ENCODE measurements around the gene SPTBN1. TPM values are rescaled to one million over a fixed set of nuclear protein-coding genes. Genes with fewer than 3 reads are reported as not detected.

SPTBN1 gene
- total and polyA plus RNA-seq, 2 of the 4 experiments (the other 2 are of a cell fraction) = 49.1 to 241 TPM

- peaks cover 37% of the 10 kb centered on the region for H3K36me3 ChIP-seq (ENCODE audit: control insufficient read depth, insufficient read depth, low read length)
- dilution Hi-C loops (cut with HindIII; ENCODE audit: low sequenced_read_pairs, unreplicated experiment) (no loop called here), in situ Hi-C loops (cut with MboI; ENCODE audit: low sequenced_read_pairs) (no loop called here), intact Hi-C loops (cut with micrococcal nuclease) (loop anchor here (5.0 kb wide), 1 partner anchor 178 kb away; the partner anchor contains the start of gene SPTBN1)
- H3K4ac ChIP-seq (ENCODE audit: low read depth, low read length) = peak overlapping the region; percentile 70
- peak overlapping the region; percentile 24; the same call in 1 of the 2 replicates for H3K9ac ChIP-seq (ENCODE audit: low read depth, low read length)
- ATAC-seq (ENCODE audit: low read depth) = peak; percentile 54
- peak overlapping the region; percentile 60 for H2AFZ ChIP-seq (replicated peaks; ENCODE audit: low read length, poor library complexity)
- peak overlapping the region; percentile 36; the same call in 1 of the 3 replicates for H2BK15ac ChIP-seq (ENCODE audit: low read depth, low read length)
- peak overlapping the region; percentile 57 for H4K91ac ChIP-seq (ENCODE audit: insufficient read depth, low read depth, low read length)
- DNase-seq = peak; percentile 84
- H2AK5ac ChIP-seq (ENCODE audit: low read depth, low read length) = peak overlapping the region; percentile 85
- H2BK120ac ChIP-seq (ENCODE audit: low read depth, low read length) = peak overlapping the region; percentile 28
- H3K9me3 ChIP-seq (ENCODE audit: control insufficient read depth, insufficient read depth, low read length) = no peaks in the 10 kb centered on the region
- H3K56ac ChIP-seq (ENCODE audit: extremely low read depth, insufficient read depth, low read length) = peak overlapping the region; percentile 18; the same call in 1 of the 2 replicates
- no peaks in the 10 kb centered on the region for H3K27me3 ChIP-seq (ENCODE audit: control insufficient read depth, insufficient read depth, low read length)
- peaks cover 38% of the 10 kb centered on the region for H3K9me1 ChIP-seq (ENCODE audit: insufficient read depth, low read length)
- WGBS, 2 experiments (ENCODE audit: extremely low coverage in 2 of 2, insufficient read length in 1 of 2) = 58% methylated on average over 8 of the region's 16 CpGs; no CpG with 5 or more reads in 1 of the 2 experiments
- H3K79me1 ChIP-seq (ENCODE audit: low read depth in 1 of 2, low read length in 2 of 2) = peaks cover 35 to 81% of the 10 kb centered on the region in 2 experiments; a peak in 3 of 4 replicates
- H3K18ac ChIP-seq (ENCODE audit: low read depth, low read length) = peak overlapping the region; percentile 54; the same call in 1 of the 2 replicates
- POLR2A ChIA-PET (ENCODE audit: unreplicated experiment) = interaction anchor here (1.0 kb wide), 1 partner anchor 75 kb away, joined by 5 read pairs; no protein-coding TSS in a partner anchor
- peak overlapping the region; percentile 30; the same call in 1 of the 2 replicates for H4K5ac ChIP-seq (ENCODE audit: low read depth, low read length)
- H3K27ac ChIP-seq (ENCODE audit: insufficient read depth, low read length) = peak overlapping the region; percentile 41
- peak overlapping the region; percentile 93 for H3K4me2 ChIP-seq (ENCODE audit: low read depth, low read length)
- peak overlapping the region; percentile 68 for H3K23ac ChIP-seq (ENCODE audit: low read depth, low read length)
- CTCF ChIA-PET = no interaction called here
- H2BK20ac ChIP-seq (ENCODE audit: low read depth, low read length) = peak overlapping the region; percentile 22
- peak overlapping the region; percentile 40 for H2BK5ac ChIP-seq (ENCODE audit: low read depth, low read length, poor library complexity, severe bottlenecking)
- H2AK9ac ChIP-seq (replicated peaks; ENCODE audit: low read depth, low read length, poor library complexity) = peak overlapping the region; percentile 7
- H3K4me3 ChIP-seq (ENCODE audit: insufficient read depth, low read depth, low read length) = peak overlapping the region; percentile 0; the same call in 1 of the 2 replicates
- H3K14ac ChIP-seq (replicated peaks; ENCODE audit: low read depth, low read length) = peak overlapping the region; percentile 56
- peaks cover 21% of the 10 kb centered on the region for H3K4me1 ChIP-seq (ENCODE audit: control insufficient read depth, insufficient read depth, low read length)
- H4K20me1 ChIP-seq (ENCODE audit: insufficient read depth, low read length) = no peaks in the 10 kb centered on the region
- peak overlapping the region; percentile 14 to 21 for H4K8ac ChIP-seq (ENCODE audit: low read depth in 2 of 2, low read length in 2 of 2)
- BruUV-seq (replicated peaks) = no TSS peak
- TF ChIP-seq FOS (IDR thresholded peaks at IDR 0.05; ENCODE audit: low read depth, low read length) = no peak
- no peak for TF ChIP-seq ELK1 (IDR thresholded peaks at IDR 0.05; ENCODE audit: borderline replicate concordance, low read depth, low read length)
- no peak for TF ChIP-seq CHD1 (IDR thresholded peaks at IDR 0.05; ENCODE audit: low read depth, low read length)
- TF ChIP-seq CEBPB (IDR thresholded peaks at IDR 0.05; ENCODE audit: low read depth, low read length) = no peak
- TF ChIP-seq RCOR1 (IDR thresholded peaks at IDR 0.05; ENCODE audit: insufficient replicate concordance, low read length) = peak; percentile 21
- 0 out of 2 replicates have a peak, but pooled peaks have one; percentile 4 for TF ChIP-seq RAD21 (IDR thresholded peaks at IDR 0.05; ENCODE audit: low read length)
- 0 out of 2 replicates have a peak, but pooled peaks have one; percentile 1 for TF ChIP-seq SMC3 (IDR thresholded peaks at IDR 0.05; ENCODE audit: low read depth, low read length)
- no peak for TF ChIP-seq MAFK (IDR thresholded peaks at IDR 0.05; ENCODE audit: low read depth, low read length)
- no peak for TF ChIP-seq BHLHE40 (IDR thresholded peaks at IDR 0.05; ENCODE audit: low read depth, low read length)
- TF ChIP-seq USF2 (IDR thresholded peaks at IDR 0.05; ENCODE audit: low read depth, low read length) = no peak
- TF ChIP-seq MAZ (IDR thresholded peaks at IDR 0.05; ENCODE audit: borderline replicate concordance, low read depth, low read length) = peak; percentile 74; the same call in 1 of the 2 replicates
- no peak; the same call in 1 of the 2 replicates for TF ChIP-seq POLR2A (IDR thresholded peaks at IDR 0.05; ENCODE audit: low read depth, low read length)
- TF ChIP-seq RFX5 (IDR thresholded peaks at IDR 0.05; ENCODE audit: low read depth, low read length) = no peak
These were observed 178.7 kb downstream of the SPTBN1 start for GRCh38 chr2:54634564-54635511.

Data from IMR-90 (cell line).